GM23338 (cell line): ENCODE results near the gene BMPR2. TPM values are rescaled to one million over a fixed set of nuclear protein-coding genes. Genes with fewer than 3 reads are reported as not detected.

Source experiments
- ATAC-seq: fragments of 200-7000 bp; cut with Tn5 transposase; 3 replicates; pipeline ENCODE4 v1.9.1; 2020
- DNase-seq: peaks from one replicate; pipeline ENCODE4 v3.0.0-alpha.2; 2015; ENCODE audit warnings: low spot score
- H2AFZ ChIP-seq: fragments of 200-600 bp; sonication (generic); 2 replicates; pipeline ENCODE4 v1.8.0; 2016; ENCODE audit warnings: antibody characterized with exemption, mild to moderate bottlenecking, moderate library complexity
- H3F3A ChIP-seq: fragments of 200-600 bp; sonication (generic); replicated peaks from 2 replicates; pipeline ENCODE4 v1.8.0; 2017; ENCODE audit warnings: antibody characterized with exemption, mixed run types, low read depth
- H3K27ac ChIP-seq: fragments of 200-600 bp; sonication (generic); 2 replicates; pipeline ENCODE4 v1.6.1; 2016; ENCODE audit warnings: low read depth
- H3K27me3 ChIP-seq: fragments of 200-600 bp; sonication (generic); 2 replicates; pipeline ENCODE4 v1.8.0; 2016; ENCODE audit warnings: mild to moderate bottlenecking, mixed run types, moderate library complexity; ENCODE audit not compliant: insufficient read depth
- H3K36me3 ChIP-seq: fragments of 200-600 bp; sonication (generic); 2 replicates; pipeline ENCODE4 v1.8.0; 2016; ENCODE audit warnings: mild to moderate bottlenecking; ENCODE audit not compliant: insufficient read depth
- H3K4me1 ChIP-seq: fragments of 200-600 bp; sonication (generic); 2 replicates; pipeline ENCODE4 v1.8.0; 2016; ENCODE audit warnings: mild to moderate bottlenecking, moderate library complexity; ENCODE audit not compliant: insufficient read depth
- H3K4me2 ChIP-seq: fragments of 200-600 bp; sonication (generic); 2 replicates; pipeline ENCODE4 v1.7.1; 2017; ENCODE audit warnings: mixed run types
- H3K4me3 ChIP-seq: fragments of 200-600 bp; sonication (generic); 2 replicates; pipeline ENCODE4 v1.6.1; 2016; ENCODE audit warnings: mixed run types
- H3K79me2 ChIP-seq: fragments of 200-600 bp; sonication (generic); replicated peaks from 2 replicates; pipeline ENCODE4 v1.8.0; 2017; ENCODE audit warnings: mild to moderate bottlenecking; ENCODE audit not compliant: insufficient read depth
- H3K9me2 ChIP-seq: fragments of 200-600 bp; sonication (generic); 2 replicates; pipeline ENCODE4 v1.8.0; 2017; ENCODE audit not compliant: insufficient read depth
- H4K20me1 ChIP-seq: fragments of 200-600 bp; sonication (generic); replicated peaks from 2 replicates; pipeline ENCODE4 v1.8.0; 2017; ENCODE audit warnings: mild to moderate bottlenecking; ENCODE audit not compliant: insufficient read depth
- H3K27ac Mint-ChIP-seq: 2 replicates; pipeline ENCODE4 v1.8.0; 2020; ENCODE audit warnings: inconsistent platforms, mild to moderate bottlenecking, moderate library complexity, mixed read lengths
- H3K27me3 Mint-ChIP-seq: 3 replicates; pipeline ENCODE4 v1.8.0; 2022; ENCODE audit warnings: low read depth, mild to moderate bottlenecking, moderate library complexity, mixed read lengths, inconsistent platforms; ENCODE audit not compliant: insufficient read depth, poor library complexity
- H3K36me3 Mint-ChIP-seq: 3 replicates; pipeline ENCODE4 v1.8.0; 2021; ENCODE audit warnings: low read depth, mild to moderate bottlenecking, inconsistent platforms, moderate library complexity, mixed read lengths
- H3K4me1 Mint-ChIP-seq: 3 replicates; pipeline ENCODE4 v1.8.0; 2020; ENCODE audit warnings: mild to moderate bottlenecking, inconsistent platforms, mixed read lengths
- H3K4me3 Mint-ChIP-seq: 3 replicates; pipeline ENCODE4 v1.8.0; 2021; ENCODE audit warnings: moderate library complexity, mild to moderate bottlenecking, inconsistent platforms, mixed read lengths
- H3K9me3 Mint-ChIP-seq: 3 replicates; pipeline ENCODE4 v1.8.0; 2020; ENCODE audit warnings: moderate library complexity, mild to moderate bottlenecking, inconsistent platforms, mixed read lengths
- CREB1 ChIP-seq: fragments of 250-450 bp; sonication (Bioruptor Pico); IDR thresholded peaks from 2 replicates; pipeline ENCODE4 v1.5.0; 2020; ENCODE audit warnings: low read depth, mild to moderate bottlenecking, moderate library complexity
- EZH2 ChIP-seq: fragments of 200-600 bp; sonication (generic); IDR thresholded peaks from one replicate; pipeline ENCODE4 v1.8.0; 2017; ENCODE audit warnings: antibody characterized with exemption, mild to moderate bottlenecking, low read depth; ENCODE audit not compliant: unreplicated experiment
- EZH2phosphoT487 ChIP-seq: fragments of 200-600 bp; sonication (generic); IDR thresholded peaks from one replicate; pipeline ENCODE4 v1.8.1; 2018; ENCODE audit warnings: antibody characterized with exemption; ENCODE audit not compliant: unreplicated experiment
- JUNB ChIP-seq: IDR thresholded peaks from one replicate; pipeline ENCODE4 v1.6.1; 2016; ENCODE audit warnings: antibody characterized with exemption; ENCODE audit not compliant: unreplicated experiment
- NANOG ChIP-seq: IDR thresholded peaks from 2 replicates; pipeline ENCODE4 v1.6.1; 2016; ENCODE audit warnings: antibody characterized with exemption, borderline replicate concordance
- STAT1 ChIP-seq: IDR thresholded peaks from one replicate; pipeline ENCODE4 v1.6.1; 2016; ENCODE audit warnings: antibody characterized with exemption; ENCODE audit not compliant: unreplicated experiment
- ZNF114 ChIP-seq: fragments of 250-450 bp; sonication (Bioruptor Pico); IDR thresholded peaks from 2 replicates; pipeline ENCODE4 v1.5.0; 2020; ENCODE audit warnings: mild to moderate bottlenecking, moderate library complexity
- polyA plus RNA-seq: library from polyadenylated mRNA; unstranded; fragments of >200 nt; fragmentation: Nextera tagmentation; extraction: Ambion mirVana; gene quantifications from 2 replicates; pipeline ENCODE4 v1.2.1, GENCODE V29; 2016
- total RNA-seq: library from RNA; depleted of rRNA; stranded (reverse); fragments of >200 nt; shearing (Covaris generic); gene quantifications from 2 replicates; pipeline ENCODE4 v1.2.3, GENCODE V29; 2014
- TF ChIP-seq, protein P1 (sequence below), 2 experiments: fragments of 200-600 bp in 1 of 2; sonication (generic) in 1 of 2; conservative IDR thresholded peaks; 2 replicates each; pipeline versions ENCODE4 v1.5.1 to v1.6.1; 2016 to 2017; ENCODE audit warnings: antibody characterized with exemption in 2 of 2, low read depth in 2 of 2, mild to moderate bottlenecking in 2 of 2, moderate library complexity in 1 of 2
- TF ChIP-seq, protein P2 (sequence below): IDR thresholded peaks from 2 replicates; pipeline ENCODE4 v1.6.1; 2016; ENCODE audit warnings: antibody characterized with exemption

BMPR2 gene
- total and polyA plus RNA-seq, 2 experiments from 2014 or later: 6.7 to 21.6 TPM

DNA sequence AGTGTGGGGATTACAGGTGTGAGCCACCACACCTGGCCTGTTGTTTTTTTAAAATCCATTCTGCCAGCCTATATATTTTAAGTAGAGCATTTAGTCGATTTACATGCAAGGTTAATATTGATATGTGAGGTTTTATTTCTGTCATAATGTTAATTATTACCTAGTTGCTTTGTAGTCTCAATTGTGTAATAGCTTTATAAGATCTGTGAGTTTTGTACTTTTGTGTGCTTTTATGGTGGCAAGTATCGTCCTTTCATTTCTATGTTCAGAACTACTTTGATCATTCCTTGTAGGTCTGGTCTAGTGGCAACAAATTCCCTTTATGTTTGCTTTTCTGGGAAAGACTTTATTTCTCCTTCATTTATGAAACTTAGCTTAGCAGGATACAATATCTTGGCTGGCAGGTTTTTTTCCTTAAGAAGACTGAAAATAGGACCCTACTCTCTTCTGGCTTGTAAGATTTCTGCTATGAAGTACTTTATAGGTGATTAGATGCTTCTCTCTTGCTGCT lies 207.6 kb downstream of the BMPR2 start (continued):
- TF ChIP-seq, protein P1, sequence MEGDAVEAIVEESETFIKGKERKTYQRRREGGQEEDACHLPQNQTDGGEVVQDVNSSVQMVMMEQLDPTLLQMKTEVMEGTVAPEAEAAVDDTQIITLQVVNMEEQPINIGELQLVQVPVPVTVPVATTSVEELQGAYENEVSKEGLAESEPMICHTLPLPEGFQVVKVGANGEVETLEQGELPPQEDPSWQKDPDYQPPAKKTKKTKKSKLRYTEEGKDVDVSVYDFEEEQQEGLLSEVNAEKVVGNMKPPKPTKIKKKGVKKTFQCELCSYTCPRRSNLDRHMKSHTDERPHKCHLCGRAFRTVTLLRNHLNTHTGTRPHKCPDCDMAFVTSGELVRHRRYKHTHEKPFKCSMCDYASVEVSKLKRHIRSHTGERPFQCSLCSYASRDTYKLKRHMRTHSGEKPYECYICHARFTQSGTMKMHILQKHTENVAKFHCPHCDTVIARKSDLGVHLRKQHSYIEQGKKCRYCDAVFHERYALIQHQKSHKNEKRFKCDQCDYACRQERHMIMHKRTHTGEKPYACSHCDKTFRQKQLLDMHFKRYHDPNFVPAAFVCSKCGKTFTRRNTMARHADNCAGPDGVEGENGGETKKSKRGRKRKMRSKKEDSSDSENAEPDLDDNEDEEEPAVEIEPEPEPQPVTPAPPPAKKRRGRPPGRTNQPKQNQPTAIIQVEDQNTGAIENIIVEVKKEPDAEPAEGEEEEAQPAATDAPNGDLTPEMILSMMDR (conservative IDR thresholded peaks at IDR 0.05; ENCODE audit: low read depth in 2 of 2): no peak

DNA sequence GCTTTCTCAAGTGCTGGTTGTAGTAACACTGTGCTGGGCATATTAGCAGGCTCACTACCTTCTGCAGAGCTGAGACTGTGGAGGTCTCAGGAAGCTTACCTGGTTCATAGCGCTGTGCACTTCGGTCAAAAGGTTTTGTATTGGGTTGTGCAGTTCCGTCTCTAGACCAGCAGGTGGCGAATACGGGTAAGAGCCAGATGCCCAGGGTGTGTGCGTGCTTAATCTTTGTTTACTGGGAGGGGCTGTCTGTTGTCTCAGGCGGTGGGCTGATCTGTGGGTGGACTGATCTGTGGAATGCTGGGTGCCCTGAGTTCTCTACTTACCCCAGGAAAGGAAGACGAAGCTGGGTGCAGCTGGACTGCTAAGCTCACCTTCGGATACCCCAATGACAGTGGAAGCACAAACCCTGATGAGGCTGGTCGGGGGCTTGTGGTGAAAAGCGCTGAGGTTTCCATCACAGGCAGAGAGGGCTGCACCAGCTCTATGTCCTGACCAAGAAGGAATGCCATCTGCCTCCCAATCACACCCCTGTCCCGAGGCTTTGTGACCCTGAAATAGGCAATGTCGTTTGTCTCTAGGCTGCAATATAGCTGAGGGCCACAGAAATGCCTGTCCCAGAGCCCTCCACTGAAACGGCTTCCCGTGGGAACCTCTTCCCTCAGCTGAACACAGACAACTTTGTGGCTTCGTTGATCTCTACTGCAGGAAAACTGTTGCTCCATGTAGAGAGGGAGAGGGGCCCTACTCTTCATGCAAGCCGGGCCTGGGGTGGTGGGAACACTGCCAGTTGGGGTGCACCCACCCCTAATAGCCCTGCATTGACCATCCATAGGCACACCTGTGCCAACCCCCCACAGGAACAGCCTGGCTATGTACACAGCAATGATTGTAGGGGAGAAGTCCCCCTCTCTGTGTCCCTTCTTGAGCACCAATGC lies 212.8 kb downstream of the BMPR2 start:
- H3K4me1 ChIP-seq: peaks cover 6% of the 10 kb centered on the region; the same call in 1 of the 2 replicates
- H3K4me3 ChIP-seq: 0 out of 2 replicates have a peak overlapping the region, but pooled peaks have one; percentile 37
- peaks cover 6% of the 10 kb centered on the region for H3K27me3 Mint-ChIP-seq

More for the DNA sequence above, 212.8 kb downstream of the BMPR2 start:
- H3K27me3 ChIP-seq: no peaks in the 10 kb centered on the region
- Mint-ChIP-seq H3K9me3 (no peaks in the 10 kb centered on the region), H3K27ac (no peak overlapping the region; the same call in 1 of the 2 replicates), H3K4me3 (peak overlapping the region; percentile 12; the same call in 1 of the 3 replicates), H3K4me1 (peaks cover 15% of the 10 kb centered on the region), H3K36me3 (no peaks in the 10 kb centered on the region)
- 0 out of 2 replicates have a peak overlapping the region, but pooled peaks have one; percentile 39 for H3K27ac ChIP-seq
- H3K36me3 ChIP-seq: no peaks in the 10 kb centered on the region
- H4K20me1 ChIP-seq: no peaks in the 10 kb centered on the region
- no peaks in the 10 kb centered on the region for H3K9me2 ChIP-seq
- H3K4me2 ChIP-seq: peak overlapping the region; percentile 60; the same call in 1 of the 2 replicates
- no peaks in the 10 kb centered on the region for H3F3A ChIP-seq
- H3K79me2 ChIP-seq: no peaks in the 10 kb centered on the region
- ATAC-seq: peak; percentile 93
- H2AFZ ChIP-seq: peak overlapping the region; percentile 98
- TF ChIP-seq ZNF114 (CRISPR knock-in tag): no peak
- no peak for TF ChIP-seq NANOG
- no peak for TF ChIP-seq STAT1
- TF ChIP-seq, protein P1 (conservative IDR thresholded peaks at IDR 0.05; ENCODE audit: low read depth in 2 of 2): peak; percentile 90 to 94
- TF ChIP-seq, protein P2, sequence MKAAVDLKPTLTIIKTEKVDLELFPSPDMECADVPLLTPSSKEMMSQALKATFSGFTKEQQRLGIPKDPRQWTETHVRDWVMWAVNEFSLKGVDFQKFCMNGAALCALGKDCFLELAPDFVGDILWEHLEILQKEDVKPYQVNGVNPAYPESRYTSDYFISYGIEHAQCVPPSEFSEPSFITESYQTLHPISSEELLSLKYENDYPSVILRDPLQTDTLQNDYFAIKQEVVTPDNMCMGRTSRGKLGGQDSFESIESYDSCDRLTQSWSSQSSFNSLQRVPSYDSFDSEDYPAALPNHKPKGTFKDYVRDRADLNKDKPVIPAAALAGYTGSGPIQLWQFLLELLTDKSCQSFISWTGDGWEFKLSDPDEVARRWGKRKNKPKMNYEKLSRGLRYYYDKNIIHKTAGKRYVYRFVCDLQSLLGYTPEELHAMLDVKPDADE: no peak
- TF ChIP-seq EZH2: no peak
- TF ChIP-seq EZH2phosphoT487: no peak
- 0 out of 2 replicates have a peak, but pooled peaks have one; percentile 15 for TF ChIP-seq CREB1 (CRISPR knock-in tag)
- TF ChIP-seq JUNB: no peak
- DNase-seq: peak; percentile 97
